Ovary (tissue), 3 donors: ENCODE data around the gene PTGES2.

Source experiments
- EP300 ChIP-seq: sonication (generic); formaldehyde crosslinking; IDR thresholded peaks from one replicate; pipeline ENCODE4 v1.6.1; 2017; ENCODE audit warnings: antibody characterized with exemption
- POLR2A ChIP-seq: fragments of 450-650 bp; IDR thresholded peaks from one replicate; pipeline ENCODE4 v1.6.1; 2017; ENCODE audit warnings: antibody characterized with exemption, mild to moderate bottlenecking, moderate library complexity
- TF ChIP-seq, protein P1 (sequence below), 3 donors: fragments of 450-650 bp in 2 of 3; fragments of 200-600 bp in 1 of 3; IDR thresholded peaks; one replicate each; pipeline versions ENCODE4 v1.5.1 to v1.8.0; 2016 to 2022; ENCODE audit warnings: antibody characterized with exemption in 3 of 3, mild to moderate bottlenecking in 1 of 3
- donor health status: DM: no; HTN: no; CAD: no.

DNA sequence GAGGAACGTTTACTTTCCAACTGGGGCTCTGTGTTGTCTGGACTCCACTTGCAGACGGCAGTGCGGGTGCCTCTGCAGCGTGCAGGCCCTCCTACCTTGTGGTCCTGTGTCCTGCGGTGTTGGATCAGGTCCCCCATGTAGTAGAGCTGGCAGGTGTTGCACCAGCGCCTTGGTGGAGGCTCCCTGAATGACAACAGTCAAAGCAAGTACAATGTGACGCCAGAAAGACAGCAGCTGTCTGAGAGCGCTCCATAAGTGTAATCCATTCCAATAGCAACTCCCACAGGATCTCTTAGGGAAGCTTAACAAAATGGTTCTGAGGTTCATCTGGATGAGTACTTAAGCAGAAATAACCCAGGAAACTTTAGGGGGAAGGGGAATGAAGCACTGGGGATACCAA is 42.4 kb upstream of the PTGES2 start:
- TF ChIP-seq POLR2A (no peak), EP300 (no peak)
- TF ChIP-seq, protein P1, sequence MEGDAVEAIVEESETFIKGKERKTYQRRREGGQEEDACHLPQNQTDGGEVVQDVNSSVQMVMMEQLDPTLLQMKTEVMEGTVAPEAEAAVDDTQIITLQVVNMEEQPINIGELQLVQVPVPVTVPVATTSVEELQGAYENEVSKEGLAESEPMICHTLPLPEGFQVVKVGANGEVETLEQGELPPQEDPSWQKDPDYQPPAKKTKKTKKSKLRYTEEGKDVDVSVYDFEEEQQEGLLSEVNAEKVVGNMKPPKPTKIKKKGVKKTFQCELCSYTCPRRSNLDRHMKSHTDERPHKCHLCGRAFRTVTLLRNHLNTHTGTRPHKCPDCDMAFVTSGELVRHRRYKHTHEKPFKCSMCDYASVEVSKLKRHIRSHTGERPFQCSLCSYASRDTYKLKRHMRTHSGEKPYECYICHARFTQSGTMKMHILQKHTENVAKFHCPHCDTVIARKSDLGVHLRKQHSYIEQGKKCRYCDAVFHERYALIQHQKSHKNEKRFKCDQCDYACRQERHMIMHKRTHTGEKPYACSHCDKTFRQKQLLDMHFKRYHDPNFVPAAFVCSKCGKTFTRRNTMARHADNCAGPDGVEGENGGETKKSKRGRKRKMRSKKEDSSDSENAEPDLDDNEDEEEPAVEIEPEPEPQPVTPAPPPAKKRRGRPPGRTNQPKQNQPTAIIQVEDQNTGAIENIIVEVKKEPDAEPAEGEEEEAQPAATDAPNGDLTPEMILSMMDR (IDR thresholded peaks at IDR 0.05) = no peak
